PC-9 (cell line): ENCODE data around the gene PIK3R4.

ENCODE experiments used
- CTCF ChIP-seq: fragments of 200-600 bp; sonication (generic); conservative IDR thresholded peaks from 2 replicates; pipeline ENCODE4 v1.6.1; 2017; ENCODE audit warnings: mixed run types, antibody characterized with exemption, mild to moderate bottlenecking, moderate library complexity
- EZH2 ChIP-seq: fragments of 200-600 bp; sonication (generic); IDR thresholded peaks from 2 replicates; pipeline ENCODE4 v1.8.0; 2017; ENCODE audit warnings: antibody characterized with exemption, low read depth

DNA sequence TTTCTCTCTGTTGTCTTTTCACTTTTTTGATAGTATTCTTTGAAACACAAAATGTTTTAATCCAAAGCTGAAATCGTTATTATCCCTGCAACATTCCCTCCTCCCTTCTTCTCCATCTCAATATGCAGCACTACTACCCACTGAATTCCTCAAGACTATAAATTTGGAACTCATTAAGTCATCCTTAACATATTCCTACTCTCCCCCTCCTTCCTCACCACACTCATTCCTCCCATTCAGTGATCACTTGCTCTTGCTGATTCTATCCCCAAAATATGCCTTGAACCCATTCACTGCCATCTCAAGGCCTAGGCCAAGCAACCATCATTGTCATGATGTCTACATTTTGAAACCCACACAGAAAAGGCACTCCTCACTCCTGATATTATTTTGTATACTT, 2.4 kb upstream of the PIK3R4 start:
- no peak for TF ChIP-seq CTCF
- TF ChIP-seq EZH2 = no peak
